HepG2 (cell line): Measurements from ENCODE around the gene BCL2A1. TPM values are rescaled to one million over a fixed set of nuclear protein-coding genes. Genes with fewer than 3 reads are reported as not detected.

ENCODE experiments used
- ATAC-seq: fragments of 200-7000 bp; cut with Tn5 transposase; 3 replicates; pipeline ENCODE4 v1.9.1; 2020; ENCODE audit warnings: mild to moderate bottlenecking, moderate library complexity
- BruUV-seq: library from RNA; stranded (reverse); fragments of 400-500 nt; replicated peaks from 2 replicates; lab custom pipeline; 2021; lab: Mats Ljungman, UMichigan
- CTCF ChIA-PET: fragments of 300-600 bp; formaldehyde crosslinking; extraction: SDS; loops from one replicate; lab custom pipeline; 2021; ENCODE audit warnings: low total read pairs, inconsistent platforms, low intra/inter-chr PET ratio; lab: Yijun Ruan, JAX
- POLR2A ChIA-PET: fragments of 350-600 bp; sonication (Branson Sonifier 250); formaldehyde crosslinking; loops from one replicate; lab custom pipeline; 2020; ENCODE audit warnings: antibody characterized with exemption, inconsistent platforms; lab: Yijun Ruan, JAX
- DNase-seq: peaks from one replicate; pipeline ENCODE4 v3.0.0-alpha.2; 2015; ENCODE audit warnings: low spot score
- FAIRE-seq: peaks from 3 replicates; lab custom pipeline; 2011; peaks lifted over from hg19 to GRCh38; lab: Jason Lieb, UNC
- H2AFZ ChIP-seq: one replicate; pipeline ENCODE4 v1.6.1; 2011; ENCODE audit warnings: low read length, inconsistent platforms
- H3K27ac ChIP-seq: fragments of 300-600 bp; 3 replicates; pipeline ENCODE4 v1.8.0; 2011; ENCODE audit warnings: mixed run types, mild to moderate bottlenecking, mixed read lengths, low read length, inconsistent platforms; ENCODE audit not compliant: insufficient read depth; ENCODE audit errors: extremely low read length
- H3K27me3 ChIP-seq, 2 experiments: fragments of 200-600 bp in 1 of 2; 2 replicates in 1 of 2; 3 replicates in 1 of 2; pipeline versions ENCODE4 v1.6.0 to v1.8.0; 2011; ENCODE audit warnings: low read length in 2 of 2, mild to moderate bottlenecking in 2 of 2, moderate library complexity in 2 of 2, inconsistent platforms in 1 of 2; ENCODE audit not compliant: insufficient read depth in 2 of 2, control insufficient read depth in 1 of 2
- H3K36me3 ChIP-seq, 2 experiments: fragments of 200-600 bp in 1 of 2; replicated peaks in 1 of 2; 2 replicates in 1 of 2; 3 replicates in 1 of 2; pipeline versions ENCODE4 v1.5.1 to v1.8.0; 2011; ENCODE audit warnings: low read length in 2 of 2, inconsistent platforms in 1 of 2; ENCODE audit not compliant: insufficient read depth in 2 of 2, control insufficient read depth in 1 of 2
- H3K4me1 ChIP-seq: 2 replicates; pipeline ENCODE4 v1.5.1; 2012; ENCODE audit warnings: low read length, inconsistent platforms; ENCODE audit not compliant: insufficient read depth
- H3K4me2 ChIP-seq: 2 replicates; pipeline ENCODE4 v1.6.0; 2011; ENCODE audit warnings: low read depth, low read length, inconsistent platforms
- H3K4me3 ChIP-seq, 3 experiments: fragments of 200-600 bp in 1 of 3; sonication (generic), shearing (Covaris generic) in 1 of 3; replicated peaks in 1 of 3; 2 replicates each; pipeline ENCODE4 v1.5.1; 2011 to 2016; ENCODE audit warnings: low read length in 3 of 3, inconsistent platforms in 2 of 3, low read depth in 2 of 3, mild to moderate bottlenecking in 2 of 3, control low read depth in 1 of 3, mixed read lengths in 1 of 3; ENCODE audit not compliant: insufficient read depth in 1 of 3
- H3K79me2 ChIP-seq: one replicate; pipeline ENCODE4 v1.6.1; 2011; ENCODE audit warnings: low read length, inconsistent platforms; ENCODE audit not compliant: insufficient read depth
- H3K9ac ChIP-seq: 2 replicates; pipeline ENCODE4 v1.6.0; 2011; ENCODE audit warnings: mild to moderate bottlenecking, low read depth, low read length, inconsistent platforms; ENCODE audit not compliant: insufficient read depth
- H3K9me3 ChIP-seq: 2 replicates; pipeline ENCODE4 v1.5.1; 2012; ENCODE audit warnings: mild to moderate bottlenecking, low read length
- H4K20me1 ChIP-seq: 2 replicates; pipeline ENCODE4 v1.6.0; 2011; ENCODE audit warnings: inconsistent platforms, mild to moderate bottlenecking, low read length, moderate library complexity; ENCODE audit not compliant: insufficient read depth
- ATF4 ChIP-seq, 2 experiments: fragments of 450-650 bp in 1 of 2; sonication (generic) in 1 of 2; formaldehyde crosslinking; IDR thresholded peaks; 2 replicates each; pipeline versions ENCODE4 v1.5.0 to v1.8.0; 2020 to 2022; ENCODE audit warnings: mild to moderate bottlenecking in 1 of 2, missing genetic modification reagents in 1 of 2
- ATF7 ChIP-seq, 2 experiments: fragments of 450-650 bp in 1 of 2; sonication (generic) in 1 of 2; formaldehyde crosslinking in 1 of 2; IDR thresholded peaks; 2 replicates each; pipeline versions ENCODE4 v1.4.0 to v1.6.1; 2016 to 2020; ENCODE audit warnings: antibody characterized with exemption in 1 of 2, mild to moderate bottlenecking in 1 of 2, missing genetic modification reagents in 1 of 2
- DRAP1 ChIP-seq: IDR thresholded peaks from 2 replicates; pipeline ENCODE4 v1.6.1; 2016; ENCODE audit warnings: missing genetic modification reagents, missing compliant biosample characterization
- ELF3 ChIP-seq: IDR thresholded peaks from 2 replicates; pipeline ENCODE4 v1.6.1; 2016; ENCODE audit warnings: missing genetic modification reagents, missing compliant biosample characterization
- NR2F1 ChIP-seq, 2 experiments: fragments of 450-650 bp in 1 of 2; formaldehyde crosslinking in 1 of 2; IDR thresholded peaks; 2 replicates each; pipeline versions ENCODE4 v1.5.0 to v1.6.1; 2016 to 2020; ENCODE audit warnings: mild to moderate bottlenecking in 1 of 2, missing compliant biosample characterization in 1 of 2, missing genetic modification reagents in 1 of 2, moderate library complexity in 1 of 2
- REL ChIP-seq: sonication (generic); formaldehyde crosslinking; conservative IDR thresholded peaks from 2 replicates; pipeline ENCODE4 v1.8.0; 2022; ENCODE audit warnings: mild to moderate bottlenecking, missing genetic modification reagents, moderate library complexity
- SOX5 ChIP-seq: IDR thresholded peaks from 2 replicates; pipeline ENCODE4 v1.6.1; 2016; ENCODE audit warnings: borderline replicate concordance
- ZNF180 ChIP-seq: sonication (generic); formaldehyde crosslinking; IDR thresholded peaks from 2 replicates; pipeline ENCODE4 v1.4.0; 2020; ENCODE audit warnings: low read depth, missing genetic modification reagents, borderline replicate concordance
- ZNF569 ChIP-seq: sonication (generic); formaldehyde crosslinking; IDR thresholded peaks from 2 replicates; pipeline ENCODE4 v1.5.0; 2020; ENCODE audit warnings: mild to moderate bottlenecking, missing genetic modification reagents, moderate library complexity, borderline replicate concordance
- WGBS: methylation state at CpG from one replicate; pipeline ENCODE4 v1.1.6; 2017; ENCODE audit warnings: low lambda C conversion rate; 5-methylcytosine and 5-hydroxymethylcytosine counted together
- in situ Hi-C: cut with HindIII; loops from 2 replicates; pipeline ENCODE4 v1.10.0; 2017; ENCODE audit warnings: low pct_unique_long_range_greater_than_20kb; ENCODE audit not compliant: extremely low pct_ligation_motif_present
- intact Hi-C: fragments of 100-400 bp; cut with micrococcal nuclease; formaldehyde crosslinking; loops from one replicate; pipeline ENCODE4 v1.10.0; 2022; ENCODE audit not compliant: unreplicated experiment
- polyA plus RNA-seq, 8 experiments: library from polyadenylated mRNA; depleted of rRNA in 3 of 8; stranded (reverse) in 7 of 8; unstranded in 1 of 8; fragments of >200 nt; fragmentation: Illumina TruSeq in 4 of 8; extraction: Trizol in 4 of 8; gene quantifications; 2 replicates each; pipeline versions ENCODE4 v1.2.1 to v1.2.3, GENCODE V29; 2011 to 2016; ENCODE audit warnings: low read depth in 4 of 8, missing spikeins in 1 of 8, mixed read lengths in 1 of 8; ENCODE audit not compliant: insufficient read depth in 1 of 8
- total RNA-seq, 5 experiments: library from RNA; depleted of rRNA; stranded (reverse); fragments of >200 nt; fragmentation: Illumina TruSeq; extraction: Trizol; gene quantifications; 2 replicates each; pipeline ENCODE4 v1.2.3, GENCODE V29; 2016; ENCODE audit warnings: low read depth in 1 of 5
- TF ChIP-seq, protein P1 (sequence below): fragments of 450-650 bp; IDR thresholded peaks from 2 replicates; pipeline ENCODE4 v1.6.1; 2016
- TF ChIP-seq, protein P2 (sequence below): IDR thresholded peaks from 2 replicates; pipeline ENCODE4 v1.6.1; 2016; ENCODE audit warnings: low read depth

The BCL2A1 gene
- total and polyA plus RNA-seq, 2 of the 13 experiments (the other 11 are each of a cell fraction or from before 2014, with no cell fraction given): 0.08 to 0.31 TPM

DNA sequence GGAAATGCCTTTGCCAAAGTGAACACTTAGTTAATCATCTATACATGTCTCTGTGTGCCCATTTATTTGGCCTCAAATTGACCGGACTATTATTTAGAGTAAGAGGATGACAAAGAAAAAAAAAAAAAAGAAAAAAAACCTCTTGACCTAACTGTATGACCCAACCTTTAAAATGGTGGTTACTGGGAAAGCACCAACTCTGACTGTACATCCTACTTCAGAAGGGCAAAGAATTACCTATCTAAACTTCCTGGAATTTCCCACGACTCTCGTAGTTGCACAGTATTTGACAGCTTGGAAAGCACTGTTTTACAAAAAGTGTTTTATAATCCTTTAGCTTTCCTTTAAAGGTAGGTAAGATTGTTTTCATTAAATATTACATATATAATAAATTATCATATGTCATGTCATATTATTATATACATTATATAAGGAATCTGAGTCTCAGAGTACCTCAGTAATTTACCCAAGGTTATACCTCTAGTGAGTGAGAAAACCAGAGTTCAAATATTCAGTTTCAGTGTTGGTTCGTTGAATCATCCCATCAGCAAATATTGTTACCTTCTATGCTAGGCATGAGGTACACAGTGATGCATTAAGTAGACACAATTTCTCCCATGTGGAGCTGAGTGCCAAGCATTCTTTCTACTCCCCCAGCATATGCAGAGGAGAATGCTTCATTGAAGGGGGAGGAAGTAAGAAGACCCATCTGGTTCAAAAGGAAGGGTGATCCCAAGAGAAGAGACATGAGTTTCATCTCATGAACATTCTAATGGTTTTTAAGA lies 5.0 kb downstream of the BCL2A1 start:
- no peaks in the 10 kb centered on the region for H4K20me1 ChIP-seq
- H3K79me2 ChIP-seq: no peaks in the 10 kb centered on the region
- H2AFZ ChIP-seq: no peak overlapping the region
- CTCF ChIA-PET: no interaction called here
- ATAC-seq (peak; percentile 85), DNase-seq (peak; percentile 79), FAIRE-seq (peak; percentile 60)
- peaks cover 47% of the 10 kb centered on the region for H3K4me1 ChIP-seq
- no peaks in the 10 kb centered on the region for H3K27me3 ChIP-seq
- H3K9ac ChIP-seq: no peak overlapping the region
- WGBS: 11% methylated on average over 4 of the region's 4 CpGs
- H3K9me3 ChIP-seq: no peaks in the 10 kb centered on the region
- no peaks in the 10 kb centered on the region for H3K36me3 ChIP-seq
- POLR2A ChIA-PET: interaction anchor here (0.7 to 1.9 kb wide), 2 partner anchors 12 to 43 kb away, joined by 4 read pairs; no protein-coding TSS in a partner anchor
- intact Hi-C loops: no loop called here
- no peak overlapping the region for H3K27ac ChIP-seq
- in situ Hi-C loops: no loop called here
- peak overlapping the region; percentile 21; the same call in 1 of the 2 replicates for H3K4me2 ChIP-seq
- BruUV-seq: no TSS peak
- H3K4me3 ChIP-seq: no peak overlapping the region
- TF ChIP-seq ELF3 (CRISPR knock-in tag): 0 out of 2 replicates have a peak, but pooled peaks have one; percentile 16
- no peak for TF ChIP-seq DRAP1 (CRISPR knock-in tag)
- TF ChIP-seq, protein P1, sequence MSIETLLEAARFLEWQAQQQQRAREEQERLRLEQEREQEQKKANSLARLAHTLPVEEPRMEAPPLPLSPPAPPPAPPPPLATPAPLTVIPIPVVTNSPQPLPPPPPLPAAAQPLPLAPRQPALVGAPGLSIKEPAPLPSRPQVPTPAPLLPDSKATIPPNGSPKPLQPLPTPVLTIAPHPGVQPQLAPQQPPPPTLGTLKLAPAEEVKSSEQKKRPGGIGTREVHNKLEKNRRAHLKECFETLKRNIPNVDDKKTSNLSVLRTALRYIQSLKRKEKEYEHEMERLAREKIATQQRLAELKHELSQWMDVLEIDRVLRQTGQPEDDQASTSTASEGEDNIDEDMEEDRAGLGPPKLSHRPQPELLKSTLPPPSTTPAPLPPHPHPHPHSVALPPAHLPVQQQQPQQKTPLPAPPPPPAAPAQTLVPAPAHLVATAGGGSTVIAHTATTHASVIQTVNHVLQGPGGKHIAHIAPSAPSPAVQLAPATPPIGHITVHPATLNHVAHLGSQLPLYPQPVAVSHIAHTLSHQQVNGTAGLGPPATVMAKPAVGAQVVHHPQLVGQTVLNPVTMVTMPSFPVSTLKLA: peak; percentile 49; the same call in 1 of the 2 replicates
- TF ChIP-seq REL (CRISPR knock-in tag): no peak
- TF ChIP-seq, protein P2, sequence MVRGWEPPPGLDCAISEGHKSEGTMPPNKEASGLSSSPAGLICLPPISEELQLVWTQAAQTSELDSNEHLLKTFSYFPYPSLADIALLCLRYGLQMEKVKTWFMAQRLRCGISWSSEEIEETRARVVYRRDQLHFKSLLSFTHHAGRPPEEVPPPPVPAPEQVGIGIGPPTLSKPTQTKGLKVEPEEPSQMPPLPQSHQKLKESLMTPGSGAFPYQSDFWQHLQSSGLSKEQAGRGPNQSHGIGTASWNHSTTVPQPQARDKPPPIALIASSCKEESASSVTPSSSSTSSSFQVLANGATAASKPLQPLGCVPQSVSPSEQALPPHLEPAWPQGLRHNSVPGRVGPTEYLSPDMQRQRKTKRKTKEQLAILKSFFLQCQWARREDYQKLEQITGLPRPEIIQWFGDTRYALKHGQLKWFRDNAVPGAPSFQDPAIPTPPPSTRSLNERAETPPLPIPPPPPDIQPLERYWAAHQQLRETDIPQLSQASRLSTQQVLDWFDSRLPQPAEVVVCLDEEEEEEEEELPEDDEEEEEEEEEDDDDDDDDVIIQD (CRISPR knock-in tag): 0 out of 2 replicates have a peak, but pooled peaks have one; percentile 38
- TF ChIP-seq SOX5 (CRISPR knock-in tag): peak; percentile 7; the same call in 1 of the 2 replicates
- 0 out of 2 replicates have a peak, but pooled peaks have one; percentile 3 for TF ChIP-seq ATF7 (IDR thresholded peaks at IDR 0.05)
- TF ChIP-seq ATF7 (CRISPR knock-in tag; IDR thresholded peaks at IDR 0.05): no peak
- no peak for TF ChIP-seq NR2F1 (CRISPR knock-in tag; IDR thresholded peaks at IDR 0.05)
- TF ChIP-seq ZNF569 (CRISPR knock-in tag): no peak
- TF ChIP-seq ATF4 (CRISPR knock-in tag; IDR thresholded peaks at IDR 0.05): peak in 1 of 2 experiments; percentile 46; a peak in 1 of 4 replicates
- TF ChIP-seq ZNF180 (CRISPR knock-in tag): no peak
